Measurements from ENCODE around the gene NINJ1.
"Not testable (repeated sequence)": the region's sequence is repeated elsewhere in the genome, so short reads cannot be mapped to it uniquely, and the experiment has no call there.

NINJ1 gene

GRCh38 chr9:93108291-93109041 lies 25.6 kb downstream of the NINJ1 start:
- no peak overlapping the region for H3K4me3 ChIP-seq (replicated peaks; ENCODE audit: low read depth, low read length)
- TF ChIP-seq CTCF (IDR thresholded peaks at IDR 0.05; ENCODE audit: low read depth, low read length, missing control alignments), result no peak
- DNase-seq (ENCODE audit: extremely low read depth, low read depth), result no peak

GRCh38 chr9:93107825-93108161 lies 26.3 kb downstream of the NINJ1 start:
- no peak for TF ChIP-seq CTCF (IDR thresholded peaks at IDR 0.05; ENCODE audit: low read depth, low read length, missing control alignments)
- H3K4me3 ChIP-seq (replicated peaks; ENCODE audit: low read depth, low read length), result no peak overlapping the region
- DNase-seq (ENCODE audit: extremely low read depth, low read depth), result no peak

- no peak for TF ChIP-seq CTCF (IDR thresholded peaks at IDR 0.05; ENCODE audit: low read depth, low read length, missing control alignments)
- no peak overlapping the region for H3K4me3 ChIP-seq (replicated peaks; ENCODE audit: low read depth, low read length)
- no peak for DNase-seq (ENCODE audit: extremely low read depth, low read depth)
Measured at GRCh38 chr9:93107151-93107824, 26.8 kb downstream of the NINJ1 start.

- H3K4me3 ChIP-seq (replicated peaks; ENCODE audit: low read depth, low read length), result no peak overlapping the region
- no peak for DNase-seq (ENCODE audit: extremely low read depth, low read depth)
- no peak for TF ChIP-seq CTCF (IDR thresholded peaks at IDR 0.05; ENCODE audit: low read depth, low read length, missing control alignments)
Measured at GRCh38 chr9:93105620-93106019, 28.4 kb downstream of the NINJ1 start.

- not testable (repeated sequence) for DNase-seq (ENCODE audit: extremely low read depth, low read depth); H3K4me3 ChIP-seq (replicated peaks; ENCODE audit: low read depth, low read length)
Measured at GRCh38 chr9:93101086-93101485, 33.0 kb downstream of the NINJ1 start.

- DNase-seq (ENCODE audit: extremely low read depth, low read depth), result no peak
- H3K4me3 ChIP-seq (replicated peaks; ENCODE audit: low read depth, low read length), result no peak overlapping the region
- TF ChIP-seq CTCF (IDR thresholded peaks at IDR 0.05; ENCODE audit: low read depth, low read length, missing control alignments), result no peak
Measured at GRCh38 chr9:93100276-93100636, 33.8 kb downstream of the NINJ1 start.

GRCh38 chr9:93099551-93100275 lies 34.3 kb downstream of the NINJ1 start:
- no peak overlapping the region for H3K4me3 ChIP-seq (replicated peaks; ENCODE audit: low read depth, low read length)
- TF ChIP-seq CTCF (IDR thresholded peaks at IDR 0.05; ENCODE audit: low read depth, low read length, missing control alignments), result no peak
- DNase-seq (ENCODE audit: extremely low read depth, low read depth), result no peak

All from HFF-Myc (cell line).